Measurements from ENCODE around the gene ACTN3. TPM values are rescaled to one million over a fixed set of nuclear protein-coding genes. Genes with fewer than 3 reads are reported as not detected.

Gene ACTN3
- total and polyA plus RNA-seq, 2 of the 4 experiments (the other 2 are of a cell fraction) = under 0.01 to 0.05 TPM

DNA sequence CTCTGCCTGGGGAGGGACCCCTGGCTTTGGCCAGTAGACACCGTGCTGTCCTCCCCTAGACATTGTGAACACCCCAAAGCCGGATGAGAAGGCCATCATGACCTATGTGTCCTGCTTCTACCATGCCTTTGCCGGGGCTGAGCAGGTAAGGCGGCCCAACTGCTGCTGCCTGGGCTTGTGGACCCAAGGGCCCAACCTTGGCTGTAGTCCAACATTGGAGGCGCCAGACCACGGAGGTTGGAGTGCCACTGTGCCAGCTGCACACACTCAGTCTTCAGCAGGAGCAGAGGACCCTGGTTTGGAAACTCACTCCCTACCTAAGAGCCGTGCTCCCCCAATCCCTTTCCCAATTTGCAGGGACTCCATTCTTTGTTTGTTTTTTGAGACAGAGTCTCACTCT, 9.4 kb downstream of the ACTN3 start:
- Histone ChIP-seq H3K14ac (replicated peaks; ENCODE audit: low read depth, low read length) (no peak overlapping the region), H4K5ac (ENCODE audit: low read depth, low read length) (no peak overlapping the region), H3K18ac (ENCODE audit: low read depth, low read length) (no peak overlapping the region), H3K9ac (ENCODE audit: low read depth, low read length) (no peak overlapping the region), H2BK20ac (ENCODE audit: low read depth, low read length) (no peak overlapping the region), H3K27ac (ENCODE audit: insufficient read depth, low read length) (no peak overlapping the region), H3K36me3 (ENCODE audit: control insufficient read depth, insufficient read depth, low read length) (no peaks in the 10 kb centered on the region), H2AK5ac (ENCODE audit: low read depth, low read length) (no peak overlapping the region), H4K20me1 (ENCODE audit: insufficient read depth, low read length) (no peaks in the 10 kb centered on the region), H3K9me1 (ENCODE audit: insufficient read depth, low read length) (no peaks in the 10 kb centered on the region), H2AK9ac (replicated peaks; ENCODE audit: low read depth, low read length, poor library complexity) (no peak overlapping the region), H3K4me3 (ENCODE audit: insufficient read depth, low read depth, low read length) (no peak overlapping the region), H4K8ac (ENCODE audit: low read depth in 2 of 2, low read length in 2 of 2) (no peak overlapping the region), H4K91ac (ENCODE audit: insufficient read depth, low read depth, low read length) (no peak overlapping the region), H3K23ac (ENCODE audit: low read depth, low read length) (no peak overlapping the region), H2BK15ac (ENCODE audit: low read depth, low read length) (no peak overlapping the region), H2BK120ac (ENCODE audit: low read depth, low read length) (no peak overlapping the region), H3K79me1 (ENCODE audit: low read depth in 1 of 2, low read length in 2 of 2) (no peaks in the 10 kb centered on the region), H3K4me2 (ENCODE audit: low read depth, low read length) (no peak overlapping the region), H2BK5ac (ENCODE audit: low read depth, low read length, poor library complexity, severe bottlenecking) (no peak overlapping the region), H2AFZ (replicated peaks; ENCODE audit: low read length, poor library complexity) (no peak overlapping the region), H3K4ac (ENCODE audit: low read depth, low read length) (no peak overlapping the region), H3K56ac (ENCODE audit: extremely low read depth, insufficient read depth, low read length) (no peak overlapping the region), H3K27me3 (ENCODE audit: control insufficient read depth, insufficient read depth, low read length) (peaks cover 36% of the 10 kb centered on the region), H3K4me1 (ENCODE audit: control insufficient read depth, insufficient read depth, low read length) (peaks cover 2% of the 10 kb centered on the region; the same call in 1 of the 2 replicates), H3K9me3 (ENCODE audit: control insufficient read depth, insufficient read depth, low read length) (no peaks in the 10 kb centered on the region)
- 61% methylated on average over 2 of the region's 7 CpGs; no CpG with 5 or more reads in 1 of the 2 experiments for WGBS, 2 experiments (ENCODE audit: extremely low coverage in 2 of 2, insufficient read length in 1 of 2)
- intact Hi-C loops (cut with micrococcal nuclease) = no loop called here
- no peak for ATAC-seq (ENCODE audit: low read depth)
- DNase-seq = no peak
- POLR2A ChIA-PET (ENCODE audit: unreplicated experiment) = no interaction called here
- in situ Hi-C loops (cut with MboI; ENCODE audit: low sequenced_read_pairs) = no loop called here
- dilution Hi-C loops (cut with HindIII; ENCODE audit: low sequenced_read_pairs, unreplicated experiment) = no loop called here
- CTCF ChIA-PET = no interaction called here
- TF ChIP-seq, protein P1, sequence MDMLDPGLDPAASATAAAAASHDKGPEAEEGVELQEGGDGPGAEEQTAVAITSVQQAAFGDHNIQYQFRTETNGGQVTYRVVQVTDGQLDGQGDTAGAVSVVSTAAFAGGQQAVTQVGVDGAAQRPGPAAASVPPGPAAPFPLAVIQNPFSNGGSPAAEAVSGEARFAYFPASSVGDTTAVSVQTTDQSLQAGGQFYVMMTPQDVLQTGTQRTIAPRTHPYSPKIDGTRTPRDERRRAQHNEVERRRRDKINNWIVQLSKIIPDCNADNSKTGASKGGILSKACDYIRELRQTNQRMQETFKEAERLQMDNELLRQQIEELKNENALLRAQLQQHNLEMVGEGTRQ (IDR thresholded peaks at IDR 0.05; ENCODE audit: low read depth, low read length) = no peak
- TF ChIP-seq FOS (IDR thresholded peaks at IDR 0.05; ENCODE audit: low read depth, low read length) (no peak), NFE2L2 (IDR thresholded peaks at IDR 0.05; ENCODE audit: low read depth, low read length) (no peak), CHD1 (IDR thresholded peaks at IDR 0.05; ENCODE audit: low read depth, low read length) (no peak), MAZ (IDR thresholded peaks at IDR 0.05; ENCODE audit: borderline replicate concordance, low read depth, low read length) (no peak), BHLHE40 (IDR thresholded peaks at IDR 0.05; ENCODE audit: low read depth, low read length) (no peak), MAFK (IDR thresholded peaks at IDR 0.05; ENCODE audit: low read depth, low read length) (no peak), RFX5 (IDR thresholded peaks at IDR 0.05; ENCODE audit: low read depth, low read length) (no peak), POLR2A (IDR thresholded peaks at IDR 0.05; ENCODE audit: low read depth, low read length) (no peak)
- TF ChIP-seq, protein P2, sequence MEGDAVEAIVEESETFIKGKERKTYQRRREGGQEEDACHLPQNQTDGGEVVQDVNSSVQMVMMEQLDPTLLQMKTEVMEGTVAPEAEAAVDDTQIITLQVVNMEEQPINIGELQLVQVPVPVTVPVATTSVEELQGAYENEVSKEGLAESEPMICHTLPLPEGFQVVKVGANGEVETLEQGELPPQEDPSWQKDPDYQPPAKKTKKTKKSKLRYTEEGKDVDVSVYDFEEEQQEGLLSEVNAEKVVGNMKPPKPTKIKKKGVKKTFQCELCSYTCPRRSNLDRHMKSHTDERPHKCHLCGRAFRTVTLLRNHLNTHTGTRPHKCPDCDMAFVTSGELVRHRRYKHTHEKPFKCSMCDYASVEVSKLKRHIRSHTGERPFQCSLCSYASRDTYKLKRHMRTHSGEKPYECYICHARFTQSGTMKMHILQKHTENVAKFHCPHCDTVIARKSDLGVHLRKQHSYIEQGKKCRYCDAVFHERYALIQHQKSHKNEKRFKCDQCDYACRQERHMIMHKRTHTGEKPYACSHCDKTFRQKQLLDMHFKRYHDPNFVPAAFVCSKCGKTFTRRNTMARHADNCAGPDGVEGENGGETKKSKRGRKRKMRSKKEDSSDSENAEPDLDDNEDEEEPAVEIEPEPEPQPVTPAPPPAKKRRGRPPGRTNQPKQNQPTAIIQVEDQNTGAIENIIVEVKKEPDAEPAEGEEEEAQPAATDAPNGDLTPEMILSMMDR (conservative IDR thresholded peaks at IDR 0.05; ENCODE audit: low read depth, low read length) = no peak
- no TSS peak for BruUV-seq (replicated peaks)

All from IMR-90 (cell line).